Hippocampal formation (tissue), 2 donors: ENCODE measurements around the gene RCL1.
"Not testable (repeated sequence)": the region's sequence is repeated elsewhere in the genome, so short reads cannot be mapped to it uniquely, and the experiment has no call there.

Experiments used
- DNase-seq, 2 donors: peaks; one replicate each; lab custom pipeline; 2025; lab: John Stamatoyannopoulos, UW

RCL1 gene, protein sequence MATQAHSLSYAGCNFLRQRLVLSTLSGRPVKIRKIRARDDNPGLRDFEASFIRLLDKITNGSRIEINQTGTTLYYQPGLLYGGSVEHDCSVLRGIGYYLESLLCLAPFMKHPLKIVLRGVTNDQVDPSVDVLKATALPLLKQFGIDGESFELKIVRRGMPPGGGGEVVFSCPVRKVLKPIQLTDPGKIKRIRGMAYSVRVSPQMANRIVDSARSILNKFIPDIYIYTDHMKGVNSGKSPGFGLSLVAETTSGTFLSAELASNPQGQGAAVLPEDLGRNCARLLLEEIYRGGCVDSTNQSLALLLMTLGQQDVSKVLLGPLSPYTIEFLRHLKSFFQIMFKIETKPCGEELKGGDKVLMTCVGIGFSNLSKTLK

GRCh38 chr9:4792572-4793458, at the start of gene RCL1:
Gene RCL1, plus strand, starts transcription at chr9:4792944. Its CDS starts 148 bp downstream, at chr9:4793092.
- peak; percentile 98 for DNase-seq

- DNase-seq: no peak
Measured at GRCh38 chr9:4743131-4743875, 49.4 kb upstream of the RCL1 start.

- no peak for DNase-seq
Measured at GRCh38 chr9:4746278-4747030, 46.3 kb upstream of the RCL1 start.

GRCh38 chr9:4748612-4749011, 44.1 kb upstream of the RCL1 start:
- DNase-seq: no peak

DNA sequence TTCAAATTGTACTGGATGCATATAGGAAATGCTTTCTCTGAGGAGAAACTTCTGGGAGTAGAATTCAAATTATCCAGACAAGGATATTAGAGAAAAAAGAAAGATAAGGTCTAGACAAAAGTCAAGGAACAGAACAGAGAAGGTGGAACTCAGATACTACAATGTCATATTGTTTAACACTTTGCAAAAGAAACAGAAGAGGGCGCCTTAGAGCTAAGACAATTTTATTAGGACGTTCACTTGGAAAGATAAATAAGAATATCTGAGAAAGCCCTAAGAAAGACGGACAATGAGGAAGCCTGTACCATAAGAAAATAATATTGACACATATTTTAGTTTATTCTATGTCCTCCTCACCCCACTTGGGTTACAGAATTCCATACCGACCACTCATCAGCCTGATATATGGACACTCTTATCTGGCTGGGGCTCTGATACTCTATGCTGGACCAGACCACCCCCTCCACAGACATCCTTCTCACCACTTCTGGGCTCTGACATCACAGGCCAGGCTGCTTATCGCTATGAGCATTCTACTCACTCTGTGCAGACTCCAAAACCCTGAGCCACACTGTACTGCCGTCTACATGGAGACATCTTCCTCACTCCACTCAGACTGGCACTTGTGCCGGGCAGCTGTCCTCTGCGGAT, 42.6 kb upstream of the RCL1 start:
- DNase-seq: peak in 1 of 2 donors; percentile 35

GRCh38 chr9:4754530-4754929, 38.2 kb upstream of the RCL1 start:
- not testable (repeated sequence) for DNase-seq

DNA sequence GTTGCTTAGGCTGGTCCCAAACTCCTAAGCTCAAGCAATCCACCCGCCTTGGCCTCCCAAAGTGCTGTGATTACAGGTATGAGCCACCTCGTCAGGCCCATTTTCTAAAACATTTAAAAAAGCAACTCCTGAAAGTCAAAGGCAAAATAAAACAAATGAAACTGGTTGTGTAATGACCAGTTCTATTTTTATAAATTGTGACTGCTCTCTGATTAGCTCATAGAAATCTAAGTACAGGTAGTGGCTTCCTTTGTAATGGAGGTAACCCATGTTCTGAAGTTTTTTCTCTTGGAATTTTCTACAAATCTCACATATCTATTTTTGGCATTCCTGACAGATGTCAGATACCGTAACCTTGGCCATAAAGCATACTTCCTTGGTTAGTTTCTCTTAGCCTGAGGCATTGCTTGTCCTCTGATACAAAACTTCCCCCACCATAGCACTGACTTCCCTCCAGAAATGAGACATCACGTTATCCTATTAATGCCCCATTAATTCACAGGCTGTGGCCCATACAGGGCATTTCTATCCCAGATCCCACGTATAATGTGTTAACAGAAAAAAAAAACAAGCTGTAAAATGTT, 37.6 kb upstream of the RCL1 start:
- DNase-seq: no peak

DNA sequence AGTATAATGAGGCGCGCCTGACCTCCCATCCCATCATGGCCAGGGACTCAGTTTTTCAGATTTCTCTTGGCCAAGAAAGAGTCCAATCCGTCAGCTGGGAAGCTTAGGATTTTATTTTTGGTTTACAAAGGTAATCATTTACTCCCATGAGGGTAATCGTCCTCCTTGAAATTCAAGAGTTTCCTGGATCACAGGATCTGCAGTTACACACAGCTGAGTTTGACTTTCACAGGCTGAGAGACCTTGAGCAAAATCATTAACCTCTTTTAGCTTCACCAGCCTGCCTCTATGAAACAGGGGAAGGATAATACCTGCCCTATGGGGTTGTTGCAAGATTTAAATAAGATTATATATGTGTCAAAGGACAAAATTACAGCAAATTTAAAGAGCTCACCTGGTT, 36.3 kb upstream of the RCL1 start:
- no peak for DNase-seq

GRCh38 chr9:4760122-4760521, 32.6 kb upstream of the RCL1 start:
- no peak for DNase-seq

DNA sequence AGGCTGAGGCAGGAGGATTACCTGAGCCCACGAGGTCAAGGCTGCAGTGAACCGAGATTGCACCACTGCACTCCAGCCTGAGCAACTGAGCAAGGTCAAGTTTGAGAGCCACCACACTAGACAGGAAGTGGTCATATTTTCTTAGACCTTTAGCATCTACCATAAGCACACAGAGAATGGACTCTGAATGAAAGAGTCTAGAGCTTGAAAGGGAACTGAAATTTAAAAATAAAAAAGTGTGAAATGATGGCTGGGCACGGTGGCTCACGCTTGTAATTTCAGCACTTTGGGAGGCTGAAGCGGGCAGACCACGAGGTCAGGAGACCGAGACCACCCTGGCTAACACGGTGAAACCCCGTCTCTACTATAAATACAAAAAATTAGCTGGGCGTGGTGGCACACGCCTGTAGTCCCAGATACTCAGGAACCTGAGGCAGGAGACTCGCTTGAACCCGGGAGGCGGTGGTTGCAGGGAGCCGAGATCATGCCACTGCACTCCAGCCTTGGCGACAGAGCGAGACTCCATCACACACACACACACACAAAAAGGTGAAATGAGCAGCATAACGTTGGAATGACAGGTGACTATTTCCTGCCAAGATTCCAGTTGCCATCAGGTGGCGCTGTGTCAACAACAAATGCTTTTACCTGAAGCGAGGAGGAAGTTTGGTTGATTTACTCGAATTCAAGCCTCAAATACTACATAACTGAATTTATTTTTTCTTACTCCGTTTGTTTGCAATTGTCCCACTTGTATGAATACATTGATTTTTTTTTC, 30.4 kb upstream of the RCL1 start:
- peak; percentile 52 to 60 for DNase-seq

GRCh38 chr9:4762886-4763541, 29.7 kb upstream of the RCL1 start:
- DNase-seq: no peak

GRCh38 chr9:4764033-4764432, 28.7 kb upstream of the RCL1 start:
- DNase-seq: no peak

GRCh38 chr9:4768681-4769080, 24.1 kb upstream of the RCL1 start:
- no peak for DNase-seq

DNA sequence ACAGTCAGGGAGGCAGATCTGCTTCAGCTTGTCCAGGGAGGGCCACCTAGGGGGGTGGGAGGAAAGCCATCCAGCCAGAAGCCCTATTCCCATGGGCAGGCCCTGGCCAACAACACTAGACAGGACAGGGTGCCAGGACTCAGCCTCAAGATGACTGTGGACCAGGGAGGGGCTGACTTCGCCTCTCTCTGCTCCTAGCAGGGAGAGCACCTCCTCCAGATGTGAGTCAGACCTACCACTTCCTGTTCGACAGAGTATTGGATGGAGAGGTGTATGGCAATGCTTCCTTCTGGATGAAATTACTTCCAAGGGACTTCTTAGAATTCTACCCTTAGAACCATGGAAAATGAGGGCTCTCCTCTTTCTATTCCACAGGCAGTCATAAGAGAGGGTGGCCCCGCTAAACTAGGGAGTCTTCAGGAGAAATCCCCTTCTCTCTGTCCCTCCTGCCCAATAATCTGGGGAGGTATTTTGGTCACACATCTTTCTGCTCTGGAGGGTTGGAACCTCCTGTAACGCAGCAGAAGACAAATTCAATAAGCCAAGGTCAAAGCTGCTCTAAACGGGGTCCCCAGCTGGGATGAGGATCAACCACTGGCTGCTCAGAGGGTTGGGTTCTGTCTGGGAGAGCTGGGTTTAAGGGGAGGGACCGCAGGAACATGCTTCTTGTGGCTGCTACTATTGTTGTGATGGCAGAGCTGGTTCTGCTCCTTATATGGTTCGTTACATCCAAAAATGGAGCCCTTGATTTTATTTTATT, 23.2 kb upstream of the RCL1 start:
- no peak for DNase-seq

DNA sequence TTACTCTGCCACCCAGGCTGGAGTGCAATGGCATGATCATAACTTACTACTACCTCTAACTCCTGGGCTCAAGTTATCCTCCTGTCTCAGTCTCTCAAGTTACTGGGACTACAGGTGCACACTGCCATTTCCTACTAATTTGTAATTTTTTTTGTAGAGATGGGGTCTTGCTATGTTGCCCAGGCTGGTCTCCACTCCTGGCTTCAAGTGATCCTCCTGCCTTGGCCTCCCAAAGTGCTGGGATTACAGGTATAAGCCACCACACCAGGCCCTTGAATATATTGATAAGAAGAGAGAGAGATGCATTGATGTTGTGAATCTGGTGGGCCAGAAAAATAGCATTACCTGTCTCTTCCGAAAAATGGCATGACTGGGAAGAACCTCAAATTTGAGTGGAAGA, 21.0 kb upstream of the RCL1 start:
- DNase-seq: no peak

GRCh38 chr9:4774209-4774608, 18.5 kb upstream of the RCL1 start:
- no peak for DNase-seq

- DNase-seq: not testable (repeated sequence)
Measured at GRCh38 chr9:4774958-4775357, 17.8 kb upstream of the RCL1 start.

DNA sequence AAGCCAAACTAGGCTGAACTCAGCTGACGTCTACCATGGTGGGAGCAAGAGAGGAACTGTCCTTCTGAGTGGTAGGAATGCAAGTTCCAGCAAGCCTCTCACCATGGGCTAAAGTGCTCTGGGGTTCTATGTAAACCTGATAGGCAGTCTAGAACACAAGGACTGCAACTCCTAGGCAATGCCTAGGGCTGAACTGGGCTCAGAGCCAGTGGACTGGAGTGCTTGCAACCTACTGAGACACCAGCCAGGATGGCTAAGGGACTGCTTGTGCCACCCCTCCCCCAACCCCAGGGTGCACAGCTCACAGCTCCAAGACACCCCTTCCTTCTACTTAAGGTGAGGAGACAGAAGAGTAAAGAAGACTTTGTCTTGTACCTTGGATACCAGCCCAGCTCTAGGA, 12.1 kb upstream of the RCL1 start:
- DNase-seq: no peak

DNA sequence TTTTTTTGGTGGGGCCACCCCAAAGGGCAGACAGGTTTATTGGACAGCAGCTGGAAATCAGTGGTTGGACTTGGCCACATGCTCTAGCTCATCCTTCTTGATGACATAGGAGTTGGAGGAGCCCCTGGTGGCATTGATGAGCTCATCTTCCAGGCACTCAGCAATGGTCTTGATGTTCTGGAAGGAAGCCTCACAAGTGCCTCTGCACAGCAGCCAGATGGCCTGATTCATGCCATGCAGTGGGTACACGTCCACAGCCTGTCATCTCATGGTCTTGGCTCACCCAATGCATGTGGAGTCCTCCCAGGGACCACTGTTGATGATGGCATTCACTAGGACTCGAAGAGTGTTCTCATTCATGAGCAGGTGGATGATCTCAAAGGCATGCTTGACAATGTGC, 11.3 kb upstream of the RCL1 start:
- no peak for DNase-seq
